GM12878 (cell line): ENCODE measurements around the gene EEF2K. TPM values are rescaled to one million over a fixed set of nuclear protein-coding genes. Genes with fewer than 3 reads are reported as not detected.
A peak's percentile ranks its signal among the peaks of the same experiment; 100 is the strongest.

ENCODE experiments used
- ATAC-seq: fragments of 200-7000 bp; cut with Tn5 transposase; 3 replicates; pipeline ENCODE4 v1.9.1; 2020; ENCODE audit warnings: mild to moderate bottlenecking, moderate library complexity
- BruUV-seq: library from RNA; stranded (reverse); fragments of 400-500 nt; replicated peaks from 2 replicates; lab custom pipeline; 2021; lab: Mats Ljungman, UMichigan
- CTCF ChIA-PET: fragments of 300-600 bp; sonication (Branson Sonifier 250); formaldehyde crosslinking; extraction: SDS; loops from one replicate; lab custom pipeline; 2021; ENCODE audit warnings: inconsistent platforms; lab: Yijun Ruan, JAX
- POLR2A ChIA-PET: fragments of 350-600 bp; formaldehyde crosslinking; extraction: SDS; loops from one replicate; lab custom pipeline; 2021; ENCODE audit warnings: inconsistent platforms; lab: Charles Lee
- RAD21 ChIA-PET: fragments of 300-600 bp; sonication (Branson Sonifier 250); formaldehyde crosslinking; loops from one replicate; lab custom pipeline; 2023; ENCODE audit warnings: antibody characterized with exemption; ENCODE audit not compliant: unreplicated experiment; lab: Charles Lee
- SMC1A ChIA-PET: fragments of 300-600 bp; sonication (Branson Sonifier 250); formaldehyde crosslinking; loops from one replicate; lab custom pipeline; 2023; ENCODE audit not compliant: unreplicated experiment, uncharacterized antibody; lab: Charles Lee
- DNase-seq: peaks from one replicate; pipeline ENCODE4 v3.0.0-alpha.2; 2011; ENCODE audit warnings: low read depth, low spot score
- FAIRE-seq: peaks from 3 replicates; lab custom pipeline; 2011; peaks lifted over from hg19 to GRCh38; lab: Jason Lieb, UNC
- H2AFZ ChIP-seq: 2 replicates; pipeline ENCODE4 v1.6.0; 2011; ENCODE audit warnings: low read depth, low read length, control low read depth; ENCODE audit not compliant: control insufficient read depth
- H3K27ac ChIP-seq: 2 replicates; pipeline ENCODE4 v1.5.1; 2011; ENCODE audit warnings: control low read depth; ENCODE audit not compliant: control insufficient read depth, insufficient read depth
- H3K27me3 ChIP-seq, 2 experiments: replicated peaks in 1 of 2; 2 replicates each; pipeline versions ENCODE4 v1.6.0 to v1.6.1; 2011; ENCODE audit warnings: low read length in 1 of 2; ENCODE audit not compliant: control insufficient read depth in 2 of 2, insufficient read depth in 2 of 2
- H3K36me3 ChIP-seq, 2 experiments: 2 replicates each; pipeline ENCODE4 v1.5.1; 2011; ENCODE audit warnings: low read length in 1 of 2; ENCODE audit not compliant: control insufficient read depth in 2 of 2, insufficient read depth in 2 of 2
- H3K4me1 ChIP-seq: 2 replicates; pipeline ENCODE4 v1.6.1; 2011; ENCODE audit warnings: mild to moderate bottlenecking, low read length, moderate library complexity, mixed read lengths; ENCODE audit not compliant: control insufficient read depth, insufficient read depth
- H3K4me2 ChIP-seq: 2 replicates; pipeline ENCODE4 v1.6.0; 2011; ENCODE audit warnings: control low read depth; ENCODE audit not compliant: control insufficient read depth, insufficient read depth
- H3K4me3 ChIP-seq: fragments of 200-600 bp; sonication (generic); 2 replicates; pipeline ENCODE4 v1.5.1; 2016
- H3K79me2 ChIP-seq: 2 replicates; pipeline ENCODE4 v1.6.0; 2011; ENCODE audit warnings: low read length; ENCODE audit not compliant: control insufficient read depth, insufficient read depth
- H3K9ac ChIP-seq: 2 replicates; pipeline ENCODE4 v1.8.0; 2011; ENCODE audit warnings: low read length, control low read depth, mixed read lengths; ENCODE audit not compliant: control insufficient read depth, insufficient read depth
- H3K9me3 ChIP-seq: replicated peaks from 3 replicates; pipeline ENCODE4 v1.5.1; 2011; ENCODE audit warnings: mild to moderate bottlenecking, low read length; ENCODE audit not compliant: control insufficient read depth, insufficient read depth
- H4K20me1 ChIP-seq: 2 replicates; pipeline ENCODE4 v1.6.0; 2011; ENCODE audit not compliant: control insufficient read depth, insufficient read depth
- CHD4 ChIP-seq: fragments of 200-600 bp; sonication (generic); IDR thresholded peaks from 2 replicates; pipeline ENCODE4 v1.6.1; 2016; ENCODE audit warnings: mild to moderate bottlenecking
- FOS ChIP-seq: IDR thresholded peaks from 3 replicates; pipeline ENCODE4 v1.6.1; 2011; ENCODE audit warnings: borderline replicate concordance; ENCODE audit not compliant: insufficient read length; ENCODE audit errors: extremely low read depth
- STAT3 ChIP-seq: IDR thresholded peaks from 2 replicates; pipeline ENCODE4 v1.6.1; 2011; ENCODE audit warnings: low read depth, low read length, improper control_type of control experiment
- SUZ12 ChIP-seq: fragments of 200-600 bp; sonication (generic); IDR thresholded peaks from one replicate; pipeline ENCODE4 v1.6.1; 2018; ENCODE audit warnings: antibody characterized with exemption, mild to moderate bottlenecking; ENCODE audit not compliant: unreplicated experiment
- TARDBP ChIP-seq: IDR thresholded peaks from 2 replicates; pipeline ENCODE4 v1.6.1; 2016; ENCODE audit warnings: borderline replicate concordance
- TCF7 ChIP-seq: IDR thresholded peaks from 2 replicates; pipeline ENCODE4 v1.6.1; 2014; ENCODE audit warnings: antibody characterized with exemption, borderline replicate concordance
- WGBS: methylation state at CpG from one replicate; pipeline ENCODE4 v1.1.6; 2016; ENCODE audit warnings: low lambda C conversion rate; ENCODE audit not compliant: insufficient replicate concordance, insufficient coverage; ENCODE audit errors: missing lambda C conversion rate; 5-methylcytosine and 5-hydroxymethylcytosine counted together
- in situ Hi-C: fragments of 300-500 bp; cut with MboI; formaldehyde crosslinking; loops from 9 replicates; pipeline ENCODE4 v1.14.3; 2018; ENCODE audit warnings: mixed read lengths
- intact Hi-C: fragments of 100-400 bp; cut with micrococcal nuclease; formaldehyde crosslinking; loops from one replicate; pipeline ENCODE4 v1.14.2; 2022; ENCODE audit not compliant: unreplicated experiment
- polyA plus RNA-seq, 11 experiments: library from polyadenylated mRNA; depleted of rRNA in 4 of 11; unstranded in 6 of 11; stranded (reverse) in 5 of 11; fragments of >200 nt; fragmentation: Nextera tagmentation in 4 of 11; fragmentation: Illumina TruSeq in 1 of 11; extraction: Ambion mirVana in 4 of 11; extraction: Trizol in 1 of 11; gene quantifications; 1 replicate in 1 of 11; 2 replicates in 10 of 11; pipeline versions ENCODE4 v1.2.1 to v1.2.3, GENCODE V29; 2011 to 2016; ENCODE audit warnings: inconsistent platforms in 2 of 11, missing spikeins in 2 of 11, low read depth in 1 of 11
- total RNA-seq, 4 experiments: library from RNA; depleted of rRNA in 3 of 4; stranded (reverse); fragments of >200 nt in 3 of 4; fragmentation: Illumina TruSeq in 1 of 4; extraction: Trizol in 1 of 4; gene quantifications; 2 replicates each; pipeline versions ENCODE4 v1.2.1 to v1.2.3, GENCODE V29; 2013 to 2021
- TF ChIP-seq, protein P1 (sequence below): fragments of 450-650 bp; formaldehyde crosslinking; IDR thresholded peaks from 2 replicates; pipeline ENCODE4 v1.5.0; 2022; ENCODE audit warnings: mild to moderate bottlenecking, missing genetic modification characterization
- TF ChIP-seq, protein P2 (sequence below): fragments of 450-650 bp; IDR thresholded peaks from 2 replicates; pipeline ENCODE4 v1.6.1; 2017; ENCODE audit warnings: mild to moderate bottlenecking, moderate library complexity

EEF2K gene
- total and polyA plus RNA-seq, 10 of the 15 experiments (the other 5 are each of a cell fraction or from before 2014, with no cell fraction given) = 2.0 to 29.6 (median 12.2) TPM

DNA sequence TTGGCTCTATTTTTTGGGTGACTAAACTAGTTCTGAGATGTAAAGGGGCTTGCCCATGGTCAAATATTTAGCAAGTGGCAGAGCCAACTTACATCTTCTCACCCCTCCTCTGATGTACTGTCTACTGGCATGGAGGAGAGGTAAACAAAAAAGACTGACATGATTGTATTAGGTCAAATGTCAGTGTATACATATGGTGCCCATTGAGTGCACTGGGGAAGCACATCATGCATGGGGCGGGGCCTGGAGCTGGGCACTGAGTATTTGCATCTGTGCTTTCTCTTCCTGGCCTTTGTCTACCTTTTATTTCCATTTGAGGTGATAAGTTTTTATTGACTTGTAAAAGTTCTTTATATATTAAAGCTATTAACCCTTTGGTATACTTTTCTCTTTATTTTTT, 68.8 kb downstream of the EEF2K start (continued):
- TF ChIP-seq, protein P1, sequence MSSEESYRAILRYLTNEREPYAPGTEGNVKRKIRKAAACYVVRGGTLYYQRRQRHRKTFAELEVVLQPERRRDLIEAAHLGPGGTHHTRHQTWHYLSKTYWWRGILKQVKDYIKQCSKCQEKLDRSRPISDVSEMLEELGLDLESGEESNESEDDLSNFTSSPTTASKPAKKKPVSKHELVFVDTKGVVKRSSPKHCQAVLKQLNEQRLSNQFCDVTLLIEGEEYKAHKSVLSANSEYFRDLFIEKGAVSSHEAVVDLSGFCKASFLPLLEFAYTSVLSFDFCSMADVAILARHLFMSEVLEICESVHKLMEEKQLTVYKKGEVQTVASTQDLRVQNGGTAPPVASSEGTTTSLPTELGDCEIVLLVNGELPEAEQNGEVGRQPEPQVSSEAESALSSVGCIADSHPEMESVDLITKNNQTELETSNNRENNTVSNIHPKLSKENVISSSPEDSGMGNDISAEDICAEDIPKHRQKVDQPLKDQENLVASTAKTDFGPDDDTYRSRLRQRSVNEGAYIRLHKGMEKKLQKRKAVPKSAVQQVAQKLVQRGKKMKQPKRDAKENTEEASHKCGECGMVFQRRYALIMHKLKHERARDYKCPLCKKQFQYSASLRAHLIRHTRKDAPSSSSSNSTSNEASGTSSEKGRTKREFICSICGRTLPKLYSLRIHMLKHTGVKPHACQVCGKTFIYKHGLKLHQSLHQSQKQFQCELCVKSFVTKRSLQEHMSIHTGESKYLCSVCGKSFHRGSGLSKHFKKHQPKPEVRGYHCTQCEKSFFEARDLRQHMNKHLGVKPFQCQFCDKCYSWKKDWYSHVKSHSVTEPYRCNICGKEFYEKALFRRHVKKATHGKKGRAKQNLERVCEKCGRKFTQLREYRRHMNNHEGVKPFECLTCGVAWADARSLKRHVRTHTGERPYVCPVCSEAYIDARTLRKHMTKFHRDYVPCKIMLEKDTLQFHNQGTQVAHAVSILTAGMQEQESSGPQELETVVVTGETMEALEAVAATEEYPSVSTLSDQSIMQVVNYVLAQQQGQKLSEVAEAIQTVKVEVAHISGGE (CRISPR knock-in tag) = no peak
- TF ChIP-seq TCF7 = no peak
- no peak for TF ChIP-seq STAT3
- no peak for TF ChIP-seq CHD4

- Histone ChIP-seq H3K79me2 (no peaks in the 10 kb centered on the region), H3K27ac (no peak overlapping the region), H3K4me2 (no peak overlapping the region), H3K9me3 (no peaks in the 10 kb centered on the region), H4K20me1 (no peaks in the 10 kb centered on the region), H3K4me1 (no peaks in the 10 kb centered on the region), H3K27me3 (no peaks in the 10 kb centered on the region), H2AFZ (no peak overlapping the region), H3K36me3 (peaks cover 9 to 27% of the 10 kb centered on the region in 2 experiments), H3K4me3 (no peak overlapping the region), H3K9ac (no peak overlapping the region)
- ChIA-PET RAD21 (interaction anchor here (0.8 kb wide), 1 partner anchor 73 kb away, joined by 3 read pairs; the partner anchor contains the start of gene EEF2K), CTCF (interaction anchor here (1.0 to 1.1 kb wide), 2 partner anchors 73 to 87 kb away, joined by 3 read pairs; partner anchors contain the start of gene EEF2K), POLR2A (interaction anchor here (0.6 to 0.8 kb wide), 2 partner anchors 18 to 47 kb away, joined by 4 to 10 read pairs; no protein-coding TSS in a partner anchor), SMC1A (interaction anchor here (0.9 kb wide), 1 partner anchor 8 kb away, joined by 3 read pairs; no protein-coding TSS in a partner anchor)
- TF ChIP-seq TARDBP = no peak
- no peak for TF ChIP-seq SUZ12
- no peak for TF ChIP-seq FOS
- TF ChIP-seq, protein P2, sequence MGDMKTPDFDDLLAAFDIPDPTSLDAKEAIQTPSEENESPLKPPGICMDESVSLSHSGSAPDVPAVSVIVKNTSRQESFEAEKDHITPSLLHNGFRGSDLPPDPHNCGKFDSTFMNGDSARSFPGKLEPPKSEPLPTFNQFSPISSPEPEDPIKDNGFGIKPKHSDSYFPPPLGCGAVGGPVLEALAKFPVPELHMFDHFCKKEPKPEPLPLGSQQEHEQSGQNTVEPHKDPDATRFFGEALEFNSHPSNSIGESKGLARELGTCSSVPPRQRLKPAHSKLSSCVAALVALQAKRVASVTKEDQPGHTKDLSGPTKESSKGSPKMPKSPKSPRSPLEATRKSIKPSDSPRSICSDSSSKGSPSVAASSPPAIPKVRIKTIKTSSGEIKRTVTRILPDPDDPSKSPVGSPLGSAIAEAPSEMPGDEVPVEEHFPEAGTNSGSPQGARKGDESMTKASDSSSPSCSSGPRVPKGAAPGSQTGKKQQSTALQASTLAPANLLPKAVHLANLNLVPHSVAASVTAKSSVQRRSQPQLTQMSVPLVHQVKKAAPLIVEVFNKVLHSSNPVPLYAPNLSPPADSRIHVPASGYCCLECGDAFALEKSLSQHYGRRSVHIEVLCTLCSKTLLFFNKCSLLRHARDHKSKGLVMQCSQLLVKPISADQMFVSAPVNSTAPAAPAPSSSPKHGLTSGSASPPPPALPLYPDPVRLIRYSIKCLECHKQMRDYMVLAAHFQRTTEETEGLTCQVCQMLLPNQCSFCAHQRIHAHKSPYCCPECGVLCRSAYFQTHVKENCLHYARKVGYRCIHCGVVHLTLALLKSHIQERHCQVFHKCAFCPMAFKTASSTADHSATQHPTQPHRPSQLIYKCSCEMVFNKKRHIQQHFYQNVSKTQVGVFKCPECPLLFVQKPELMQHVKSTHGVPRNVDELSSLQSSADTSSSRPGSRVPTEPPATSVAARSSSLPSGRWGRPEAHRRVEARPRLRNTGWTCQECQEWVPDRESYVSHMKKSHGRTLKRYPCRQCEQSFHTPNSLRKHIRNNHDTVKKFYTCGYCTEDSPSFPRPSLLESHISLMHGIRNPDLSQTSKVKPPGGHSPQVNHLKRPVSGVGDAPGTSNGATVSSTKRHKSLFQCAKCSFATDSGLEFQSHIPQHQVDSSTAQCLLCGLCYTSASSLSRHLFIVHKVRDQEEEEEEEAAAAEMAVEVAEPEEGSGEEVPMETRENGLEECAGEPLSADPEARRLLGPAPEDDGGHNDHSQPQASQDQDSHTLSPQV = no peak
- WGBS = 94% methylated on average over 16 of the region's 16 CpGs
- FAIRE-seq (no peak), DNase-seq (no peak), ATAC-seq (no peak)
- in situ Hi-C loops (no loop called here), intact Hi-C loops (no loop called here)
- BruUV-seq = TSS peak; percentile 36
Observed at GRCh38 chr16:22278441-22279230, 72.6 kb downstream of the EEF2K start.
